NCI-H446 treated with DMSO at 0.1 percent for 48 hours (cell line): ENCODE measurements around the gene SPSB1.
"Not testable (repeated sequence)": the region's sequence is repeated elsewhere in the genome, so short reads cannot be mapped to it uniquely, and the experiment has no call there.

Experiments used
- DNase-seq: peaks from one replicate; lab custom pipeline; 2025; lab: John Stamatoyannopoulos, UW

SPSB1 gene

DNA sequence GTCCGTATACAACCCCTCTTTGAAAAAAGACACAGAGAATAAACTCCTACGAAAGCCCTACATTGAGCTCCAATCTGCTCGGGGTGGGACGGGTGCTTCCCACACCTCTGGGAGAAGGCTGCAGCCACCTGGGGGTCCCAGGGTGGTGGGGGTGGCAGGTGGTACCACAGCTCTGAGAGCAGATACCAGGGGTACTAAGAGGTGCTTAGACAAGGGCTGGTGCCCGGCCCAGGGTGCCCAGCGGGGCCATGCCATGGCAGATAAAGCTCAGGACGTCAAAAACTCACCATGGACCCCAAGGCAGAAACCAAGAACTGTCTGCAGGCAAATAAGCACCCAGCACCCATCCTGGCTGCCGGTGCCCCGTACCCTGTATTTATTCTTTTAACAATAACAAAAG is 75.1 kb downstream of the SPSB1 start:
- no peak for DNase-seq

DNA sequence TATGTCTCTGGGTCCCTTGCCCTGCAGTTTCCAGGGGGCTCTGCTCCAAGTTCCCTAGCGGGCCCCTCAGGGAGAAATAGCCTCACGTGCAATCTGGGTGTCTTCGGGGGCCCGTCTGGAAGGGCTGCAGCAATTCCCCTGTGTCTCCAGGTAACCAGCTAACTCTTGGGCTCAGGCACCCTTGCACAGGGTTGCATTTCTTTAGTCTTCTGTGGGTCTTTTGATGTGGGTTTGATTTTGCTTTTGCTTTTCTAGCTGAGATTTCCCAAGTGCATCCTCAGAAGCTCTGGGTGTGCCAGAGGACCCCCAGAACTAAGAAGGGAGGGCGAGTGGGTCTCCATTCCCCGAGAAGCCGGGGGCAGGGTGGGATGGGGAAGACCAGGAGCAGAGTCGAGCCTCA is 75.7 kb downstream of the SPSB1 start:
- DNase-seq = no peak

DNA sequence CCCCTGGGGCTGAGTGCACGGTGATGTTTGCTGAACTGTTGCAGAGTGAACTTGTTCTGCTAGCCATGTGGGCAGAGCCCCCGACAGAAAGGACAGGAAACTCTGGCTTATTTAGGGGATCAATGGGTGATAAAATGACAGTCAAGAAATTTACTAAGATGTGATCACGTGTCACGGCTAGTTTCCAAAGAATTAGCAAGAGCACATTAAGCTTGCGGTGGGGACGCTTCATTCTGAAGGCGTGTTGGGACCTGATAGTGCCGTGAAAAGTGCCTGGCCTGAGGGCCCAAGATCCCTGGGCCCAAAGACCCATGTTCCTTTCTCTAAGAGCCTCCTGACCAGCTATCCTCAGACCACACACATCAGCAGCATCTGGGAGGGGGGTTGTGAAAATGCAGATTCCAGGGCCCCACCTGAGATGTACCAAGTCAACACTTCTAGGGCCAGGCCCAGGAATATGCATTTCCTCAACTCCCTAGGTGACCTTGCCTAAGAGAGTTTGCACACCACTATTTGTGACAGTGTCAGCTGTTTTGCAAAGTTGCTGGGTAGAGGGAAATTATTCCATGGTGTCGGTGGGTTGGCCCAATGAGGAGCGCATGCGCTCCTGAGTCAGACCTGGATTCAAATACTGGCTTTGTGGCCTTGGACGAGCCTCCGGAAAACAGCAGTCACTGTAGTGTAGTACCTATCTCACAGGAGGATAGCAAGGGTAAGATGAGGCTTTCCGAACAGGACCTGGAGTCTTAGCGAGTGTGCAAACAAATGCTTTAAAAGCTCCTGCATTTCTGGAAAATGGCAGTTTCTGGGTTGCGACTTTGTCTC is 77.5 kb downstream of the SPSB1 start:
- DNase-seq = no peak

DNA sequence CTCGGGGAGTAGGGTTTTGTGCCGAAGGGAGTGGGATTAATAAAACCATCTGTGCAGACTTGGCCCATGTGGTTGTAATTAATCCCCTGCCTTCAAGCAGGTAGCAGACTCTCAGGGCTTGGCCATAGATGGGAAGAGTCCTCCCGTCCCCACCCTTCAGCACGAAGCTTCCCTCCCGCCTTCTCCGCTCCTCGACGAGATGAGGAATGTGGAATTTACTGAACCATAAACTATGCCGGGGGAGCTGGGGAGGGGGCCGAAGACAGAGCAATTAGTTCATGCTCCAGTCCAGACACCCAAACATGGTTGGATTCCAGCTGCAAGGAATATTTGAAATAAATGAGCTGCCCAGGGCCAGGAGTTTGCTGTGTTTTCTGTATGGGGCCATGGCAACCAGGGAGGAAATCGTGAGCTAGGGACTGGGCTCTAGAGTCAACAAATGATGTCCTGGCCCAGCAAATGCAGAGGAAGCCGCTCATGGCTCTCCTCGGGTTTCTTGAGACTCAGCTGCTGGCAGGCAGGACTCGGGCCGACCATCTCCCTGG is 78.8 kb downstream of the SPSB1 start:
- no peak for DNase-seq

DNA sequence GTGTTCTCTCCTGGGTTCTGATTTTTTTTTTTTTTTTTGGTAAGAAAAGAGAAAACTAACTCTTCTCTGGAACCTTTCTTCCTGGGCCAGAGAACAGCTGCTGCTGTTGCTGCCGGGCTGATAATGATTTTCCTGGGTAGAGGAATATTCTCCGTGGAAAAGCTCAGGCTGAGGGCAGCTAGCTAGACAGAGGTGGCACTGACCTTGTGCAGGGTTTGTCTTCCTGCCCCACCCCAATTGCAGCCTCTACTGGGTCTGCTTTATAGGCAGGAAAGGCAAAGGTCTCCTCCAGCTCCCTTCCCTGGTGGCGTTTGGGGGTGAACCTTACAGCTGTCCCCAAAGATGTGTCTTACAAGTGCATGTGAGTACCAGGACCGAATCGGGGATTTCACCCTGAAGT is 79.3 kb downstream of the SPSB1 start:
- DNase-seq = no peak

DNA sequence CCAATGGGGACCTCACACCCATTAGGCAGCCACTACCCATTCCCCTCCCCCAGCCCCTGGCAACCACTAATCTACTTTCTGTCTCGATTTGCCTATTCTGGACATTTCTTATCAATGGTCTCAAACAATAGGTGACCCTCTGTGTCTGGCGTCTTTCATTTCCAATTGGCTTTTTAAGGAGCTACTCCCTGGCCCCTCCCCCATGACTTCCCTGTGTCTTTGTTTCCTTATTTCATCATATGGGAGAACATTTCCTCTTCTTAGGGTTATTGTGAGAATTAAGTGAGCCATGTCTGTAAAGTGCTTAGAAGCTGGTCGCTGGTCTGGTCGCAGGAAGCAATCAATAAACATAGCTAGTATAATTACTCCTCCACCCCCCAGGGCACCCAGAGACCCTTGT is 80.9 kb downstream of the SPSB1 start:
- DNase-seq = no peak

DNA sequence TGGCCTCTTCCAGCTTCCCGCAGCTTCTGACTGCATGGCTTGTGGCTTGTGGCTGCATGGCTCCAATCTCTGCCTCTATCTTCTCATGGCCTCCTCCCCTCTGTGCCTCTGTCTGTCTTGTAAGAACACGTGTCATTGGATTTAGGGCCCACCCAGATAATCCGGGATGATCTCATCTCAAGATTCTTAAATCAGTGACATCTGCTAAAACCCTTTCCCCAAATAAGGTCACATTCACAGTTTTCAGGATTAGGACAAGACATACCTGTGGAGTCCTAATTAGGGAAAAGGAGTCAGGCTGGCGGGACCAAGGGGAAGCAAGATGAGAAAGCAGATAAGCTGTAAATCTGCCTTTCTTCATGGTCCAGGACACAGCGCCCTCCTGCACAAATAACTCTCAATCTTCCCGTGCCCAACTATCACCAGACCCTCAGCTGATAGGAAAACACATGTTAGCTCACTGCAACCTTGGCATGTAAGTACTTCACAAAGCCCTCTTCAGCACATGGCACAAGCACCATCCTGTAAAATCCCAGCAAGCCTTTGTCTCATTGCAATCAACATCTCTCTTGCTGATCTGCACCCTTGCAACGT is 82.2 kb downstream of the SPSB1 start:
- no peak for DNase-seq

DNA sequence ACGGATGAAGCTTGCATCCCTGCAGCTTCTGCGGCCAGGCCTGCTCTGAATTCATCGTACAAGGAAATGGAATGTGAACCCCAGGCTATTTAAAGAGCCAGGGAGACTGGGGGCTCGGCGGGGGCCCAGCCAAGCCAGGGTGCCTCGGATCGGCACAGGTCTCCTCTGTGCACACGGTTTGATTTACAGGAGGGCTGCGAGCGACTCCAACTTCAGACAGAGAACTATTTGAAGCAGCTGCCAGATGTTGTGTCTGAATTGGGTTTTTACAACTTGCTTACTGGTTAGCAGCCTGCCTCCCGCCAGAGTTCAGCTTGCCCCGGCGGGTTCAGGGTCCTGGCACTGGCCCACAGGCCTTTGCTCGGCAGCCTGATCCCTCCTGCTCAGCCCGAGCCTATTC is 83.2 kb downstream of the SPSB1 start:
- DNase-seq = no peak

DNA sequence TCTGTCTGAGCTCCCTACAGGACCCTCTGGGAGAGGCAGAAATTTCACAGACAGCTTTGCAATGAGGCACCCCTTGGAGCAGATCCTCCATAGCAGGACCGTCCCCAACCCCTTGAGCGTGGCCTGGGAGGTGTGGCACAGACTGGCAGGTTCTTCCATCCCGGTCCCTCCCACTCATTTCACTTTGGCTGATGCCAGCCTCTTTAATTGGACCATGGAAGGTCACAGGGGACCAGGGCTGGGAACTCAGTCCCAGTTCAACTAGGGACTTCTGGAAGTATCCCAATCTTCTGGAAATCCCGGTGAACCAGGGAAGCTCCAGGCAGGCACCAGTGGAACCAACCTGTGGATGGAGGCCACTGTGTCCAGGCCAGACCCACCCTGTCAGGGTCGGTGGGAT is 83.7 kb downstream of the SPSB1 start:
- DNase-seq = no peak

DNA sequence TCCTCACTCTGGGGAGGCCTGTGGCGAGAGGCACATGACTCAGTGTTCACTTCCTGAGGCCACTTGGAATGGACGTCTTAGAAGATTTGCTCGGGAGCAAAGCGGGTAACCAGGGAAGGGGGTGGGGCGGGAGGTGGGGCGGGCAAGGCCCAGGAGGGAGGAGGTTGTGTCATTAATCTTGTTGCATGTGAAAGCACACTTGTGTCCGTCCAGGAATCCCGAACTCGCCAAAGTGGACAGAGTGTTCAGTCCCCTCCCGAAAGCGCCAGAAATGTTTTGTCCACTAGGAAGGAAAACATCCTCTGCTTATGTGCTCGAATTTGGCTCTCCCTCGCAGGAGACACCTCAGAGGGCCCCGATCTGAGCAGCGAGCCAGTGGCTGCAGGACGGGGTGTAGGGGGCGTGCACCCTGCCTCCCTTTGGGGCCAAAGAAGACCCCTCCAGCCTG is 84.2 kb downstream of the SPSB1 start:
- no peak for DNase-seq

DNA sequence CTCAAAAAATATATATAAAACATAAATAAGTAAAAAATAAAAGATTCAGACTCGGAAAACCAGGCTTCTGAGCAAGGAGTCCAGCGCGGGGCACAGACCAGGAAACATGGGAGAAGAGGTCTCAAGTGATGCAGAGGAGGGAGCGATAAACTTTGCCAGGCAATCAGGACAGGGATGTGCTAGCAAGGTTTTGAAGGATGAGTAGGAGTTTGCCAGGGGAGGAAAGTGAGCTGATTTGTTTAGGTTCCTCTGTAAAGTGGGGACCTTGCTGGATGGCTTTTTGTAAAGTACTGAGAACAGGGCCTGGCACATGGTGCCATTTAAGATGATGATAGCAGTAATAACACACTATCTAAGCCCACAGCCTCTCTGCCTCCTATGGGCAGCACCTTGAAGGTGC is 86.1 kb downstream of the SPSB1 start:
- no peak for DNase-seq

DNA sequence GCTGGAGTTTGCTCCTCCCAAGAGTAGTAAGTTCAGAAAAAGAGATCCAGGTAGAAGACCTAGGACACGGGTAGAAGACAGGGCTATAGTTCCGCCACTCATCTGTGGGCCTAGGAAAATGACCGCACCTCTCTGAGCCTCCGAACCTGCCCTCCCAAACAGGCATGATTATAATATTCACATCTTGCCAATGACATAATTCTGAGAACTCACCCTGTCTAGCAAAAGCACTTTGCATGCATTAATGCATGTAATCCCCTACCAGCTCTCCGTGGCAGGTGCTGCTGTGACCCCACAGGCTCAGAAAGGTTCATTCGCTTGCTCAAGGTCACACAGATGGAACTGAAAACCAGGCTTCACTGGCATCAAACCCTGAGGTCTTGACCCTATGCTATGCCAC is 88.0 kb downstream of the SPSB1 start:
- DNase-seq = no peak

DNA sequence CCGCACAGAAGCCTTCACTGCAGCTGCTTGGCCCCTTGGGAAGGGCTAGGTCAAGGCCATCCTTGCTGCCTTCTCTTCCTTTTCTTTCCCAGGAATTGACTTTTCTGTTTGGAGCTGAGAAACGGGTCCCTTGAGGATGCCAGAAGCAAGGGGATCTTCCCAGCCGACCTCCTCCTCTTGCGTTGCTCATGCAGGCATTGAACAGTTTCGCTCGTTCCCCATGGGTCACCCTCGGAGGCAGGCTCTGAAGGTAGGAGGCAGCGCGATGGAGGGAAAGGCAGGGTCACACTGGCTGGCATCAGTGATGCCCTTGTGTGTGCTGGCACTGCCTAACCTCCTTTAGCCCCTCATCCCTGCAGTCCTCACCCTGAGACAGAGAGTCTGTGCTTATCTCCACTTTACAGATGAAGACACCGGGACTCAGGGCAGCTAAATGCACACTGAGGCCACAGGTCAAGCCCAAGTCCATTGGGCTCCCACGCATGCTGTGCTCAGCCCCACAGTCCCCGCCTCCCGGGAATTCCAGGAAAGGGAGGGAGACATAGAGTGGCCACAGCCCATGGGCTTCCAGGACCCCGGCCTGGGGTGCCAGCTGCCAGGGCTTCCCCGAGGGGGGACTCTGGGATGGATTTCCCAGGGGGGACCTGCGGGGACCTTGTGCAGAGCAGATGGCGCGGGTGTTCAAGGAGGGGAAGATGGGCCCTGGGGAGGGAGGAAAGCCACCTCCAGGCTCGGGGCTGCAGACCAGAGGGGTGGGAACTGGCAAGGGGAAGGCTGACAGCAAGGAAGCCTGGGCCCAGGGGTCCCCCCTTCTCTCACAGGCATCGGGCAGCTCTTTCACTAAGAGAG is 90.2 kb downstream of the SPSB1 start:
- DNase-seq = no peak

DNA sequence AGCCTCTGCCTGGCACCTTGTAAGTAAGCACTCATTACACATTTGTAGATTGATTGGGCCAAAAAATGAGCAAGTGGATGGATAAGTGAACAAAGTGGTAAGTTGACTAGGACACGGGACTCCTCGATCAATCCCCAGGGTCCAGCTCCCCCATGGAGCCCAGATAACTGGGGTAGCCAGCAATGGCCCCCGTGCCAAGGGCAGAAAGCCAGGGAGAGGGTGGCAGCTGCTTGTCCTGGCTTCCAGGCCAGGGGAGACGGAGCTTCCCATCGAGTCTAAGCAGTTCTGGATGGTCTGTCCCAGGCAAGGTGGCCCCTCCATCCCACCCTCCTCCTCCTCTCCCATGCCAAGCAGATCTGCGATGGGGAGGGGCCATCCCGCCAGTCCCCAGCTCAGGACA is 91.4 kb downstream of the SPSB1 start:
- no peak for DNase-seq

DNA sequence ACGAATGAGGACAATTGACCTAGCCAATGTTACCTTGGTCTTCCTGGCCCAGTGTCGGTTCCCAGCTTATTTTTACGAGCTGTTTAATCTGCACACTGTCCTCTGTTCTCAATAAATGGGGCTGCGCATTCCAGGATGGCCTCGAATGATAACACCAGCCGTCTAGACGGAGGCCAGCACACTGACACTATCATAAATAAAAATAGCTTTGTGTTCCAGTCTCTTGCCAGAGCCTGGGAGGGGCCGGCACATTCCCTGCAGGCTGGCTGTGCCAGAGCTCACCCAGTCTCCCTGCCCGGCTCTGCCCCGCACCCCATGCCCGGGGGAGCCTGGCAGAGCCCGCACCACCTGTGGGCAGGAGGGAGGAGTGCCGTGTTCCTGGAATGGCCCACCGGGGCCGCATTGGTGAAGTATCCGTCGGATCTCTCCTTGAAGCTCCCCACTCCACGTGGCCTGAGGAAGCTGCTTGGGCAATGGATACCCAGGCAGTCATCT is 92.1 kb downstream of the SPSB1 start:
- no peak for DNase-seq

DNA sequence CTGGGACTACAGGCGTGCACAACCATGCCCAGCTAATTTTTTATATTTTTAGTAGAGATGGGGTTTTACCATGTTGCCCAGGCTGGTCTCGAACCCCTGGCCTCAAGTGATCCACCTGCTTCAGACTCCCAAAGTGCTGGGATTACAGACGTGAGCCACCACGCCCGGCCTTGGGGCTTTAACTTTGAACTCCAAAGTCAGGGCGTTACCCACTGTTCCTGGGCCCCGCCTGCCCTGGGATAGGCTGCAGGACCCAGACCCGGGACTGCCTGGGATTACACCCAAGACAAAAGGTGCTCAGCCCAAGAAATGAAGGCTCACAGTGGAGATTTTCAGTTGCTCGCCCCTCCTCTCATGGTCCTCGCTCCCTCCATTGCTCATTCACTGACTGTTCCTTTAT is 92.7 kb downstream of the SPSB1 start:
- not testable (repeated sequence) for DNase-seq

DNA sequence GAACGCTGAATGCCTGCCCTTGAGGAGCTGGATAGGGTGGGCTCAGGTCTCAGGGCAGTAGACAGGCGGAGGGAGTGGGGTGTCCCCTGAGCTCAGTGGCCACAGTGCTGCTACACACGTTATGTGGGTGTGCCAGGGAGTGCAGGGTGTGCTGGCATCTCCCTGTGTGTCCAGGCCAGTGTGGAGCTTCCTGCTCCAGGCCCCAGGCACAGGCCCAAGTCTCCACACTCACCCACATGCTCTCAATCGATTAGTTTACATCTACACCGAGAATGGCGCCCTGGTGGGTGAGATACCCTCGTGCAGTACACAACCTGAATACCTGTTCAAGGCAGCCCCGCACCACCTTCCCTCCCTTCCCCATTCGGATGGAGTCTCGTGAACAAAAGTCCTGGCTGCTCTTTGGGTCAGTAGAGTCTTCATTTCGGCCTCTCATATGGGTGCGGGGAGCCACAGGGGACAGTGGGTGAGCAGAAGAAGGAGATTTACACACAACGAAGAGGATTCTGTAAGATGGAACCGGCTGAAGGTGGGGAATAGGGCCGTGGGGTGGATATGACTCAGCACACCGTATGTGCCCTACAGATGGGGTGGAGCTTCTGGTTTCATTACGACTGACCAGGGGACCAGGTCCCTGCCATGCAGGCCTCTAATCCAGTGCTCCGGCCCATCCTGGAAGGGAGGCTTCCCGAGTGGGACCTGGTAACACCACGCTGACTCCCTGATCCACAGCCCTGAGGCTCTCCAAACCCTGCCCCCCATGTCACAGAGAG is 93.3 kb downstream of the SPSB1 start:
- DNase-seq = no peak

DNA sequence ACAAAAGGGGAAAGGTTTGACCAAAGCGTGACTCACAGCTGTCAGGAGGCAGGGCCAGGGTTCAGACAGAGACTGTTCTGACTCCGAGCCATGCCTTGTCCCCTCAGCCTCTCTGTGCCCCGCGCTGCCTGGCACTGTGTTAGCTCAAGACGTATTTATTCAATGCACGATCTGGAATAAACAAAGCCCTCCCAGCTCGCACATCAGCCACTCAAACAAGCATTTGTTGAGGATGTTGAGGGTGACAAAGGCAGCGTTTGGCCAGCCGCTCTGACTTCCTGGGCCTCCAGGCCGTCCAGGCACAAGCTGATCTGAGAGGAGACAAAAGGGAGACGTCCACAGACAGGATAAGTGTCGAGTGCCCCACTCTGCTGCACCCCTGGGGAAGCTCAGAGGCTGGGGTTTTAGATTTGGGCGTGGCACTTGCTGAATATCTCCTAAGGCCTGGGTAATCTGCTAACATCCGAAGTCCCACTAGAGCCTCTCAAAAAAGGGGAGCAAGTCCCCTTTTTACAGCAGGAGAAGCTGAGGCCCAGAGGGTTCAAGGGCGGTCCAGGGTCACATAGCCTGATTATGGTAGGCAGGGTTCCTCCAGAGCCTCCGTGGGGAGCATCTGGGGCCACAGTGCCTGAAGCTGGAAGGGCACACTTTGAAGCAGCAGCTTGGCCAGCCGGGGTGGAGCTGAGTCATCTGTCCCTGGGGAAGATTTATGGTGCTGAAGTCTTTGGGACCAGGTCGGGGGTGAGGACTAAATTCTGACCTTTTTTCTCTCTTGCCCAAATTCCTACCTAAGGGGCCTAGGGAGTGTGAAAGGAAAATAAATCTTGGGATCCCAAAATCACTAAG is 95.9 kb downstream of the SPSB1 start:
- no peak for DNase-seq

DNA sequence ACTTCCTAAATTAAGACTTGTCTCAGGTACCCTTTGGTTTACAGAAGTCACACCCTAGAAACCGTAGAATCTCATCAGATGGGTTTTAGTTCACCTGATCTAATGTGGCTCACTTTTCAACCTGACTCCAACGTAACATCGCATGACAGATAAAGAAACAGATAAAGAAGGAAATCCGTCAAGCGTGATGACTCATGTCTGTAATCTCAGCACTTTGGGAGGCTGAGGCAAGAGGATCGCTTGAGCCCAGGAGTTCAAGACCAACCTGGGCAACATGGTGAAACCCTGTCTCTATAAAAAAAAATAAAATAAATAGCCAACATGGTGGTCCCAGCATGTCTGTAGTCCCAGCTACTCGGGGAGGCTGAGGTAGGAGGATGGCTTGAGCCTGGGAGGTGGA is 97.3 kb downstream of the SPSB1 start:
- DNase-seq = no peak

DNA sequence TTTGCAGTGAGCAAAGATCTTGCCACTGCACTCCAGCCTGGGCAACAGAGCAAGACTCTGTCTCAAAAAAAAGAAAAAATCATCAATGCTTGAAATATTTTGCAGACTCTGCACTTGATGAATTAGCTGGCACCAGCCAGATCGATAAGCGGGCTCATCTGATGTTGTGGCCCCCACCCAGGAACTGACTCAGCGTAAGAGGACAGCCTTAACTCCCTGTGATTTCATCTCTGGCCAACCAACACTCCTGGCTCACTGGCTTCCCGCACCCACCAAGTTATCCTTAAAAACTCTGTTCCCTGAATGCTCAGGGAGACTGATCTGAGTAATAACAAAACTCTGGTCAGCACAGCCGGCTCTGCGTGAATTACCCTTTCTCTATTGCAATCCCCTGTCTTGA is 98.9 kb downstream of the SPSB1 start:
- no peak for DNase-seq

DNA sequence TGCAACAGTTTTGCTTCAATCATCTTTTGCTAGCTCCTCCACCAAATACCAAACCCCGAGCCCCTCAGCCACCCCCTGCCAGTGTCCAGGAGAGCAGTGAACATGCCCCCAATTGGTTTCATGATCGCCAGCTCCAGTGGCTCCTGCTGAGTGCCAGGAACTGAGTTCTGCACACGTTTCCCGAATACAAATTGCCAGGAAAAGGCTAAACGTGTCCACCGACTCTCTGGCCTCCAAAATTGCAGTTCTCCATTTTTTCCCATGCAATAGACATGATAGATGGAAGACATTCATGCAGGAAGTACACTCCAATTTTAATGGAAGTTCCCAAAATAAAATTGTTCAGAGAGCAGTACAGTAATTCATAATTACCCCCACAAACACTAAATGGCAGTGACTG is 101.3 kb downstream of the SPSB1 start:
- no peak for DNase-seq
